ENCODE measurements around the gene LMX1B.

Gene LMX1B

DNA sequence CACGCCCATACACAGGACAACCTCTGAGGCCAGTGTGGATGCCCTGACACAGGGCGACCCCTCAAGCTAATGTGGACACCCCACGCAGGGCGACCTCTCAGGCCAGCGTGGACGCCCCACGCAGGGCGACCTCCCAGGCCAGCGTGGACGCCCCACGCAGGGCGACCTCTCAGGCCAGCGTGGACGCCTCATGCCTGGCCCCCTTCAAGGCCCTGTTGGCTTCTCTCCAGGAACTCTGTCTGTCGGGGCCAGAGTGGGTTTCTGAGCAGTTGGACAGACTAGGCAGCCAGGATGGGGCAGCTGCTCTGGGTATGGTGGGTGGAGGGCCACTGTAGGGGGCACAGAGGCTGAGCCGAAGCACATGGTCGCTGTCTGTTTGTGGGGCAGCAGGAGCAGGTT is 47.4 kb downstream of the LMX1B start:
- DNase-seq (ENCODE audit: low read depth): no peak

GRCh38 chr9:126661521-126662251 is 48.0 kb downstream of the LMX1B start:
- no peak for DNase-seq (ENCODE audit: low read depth)

DNA sequence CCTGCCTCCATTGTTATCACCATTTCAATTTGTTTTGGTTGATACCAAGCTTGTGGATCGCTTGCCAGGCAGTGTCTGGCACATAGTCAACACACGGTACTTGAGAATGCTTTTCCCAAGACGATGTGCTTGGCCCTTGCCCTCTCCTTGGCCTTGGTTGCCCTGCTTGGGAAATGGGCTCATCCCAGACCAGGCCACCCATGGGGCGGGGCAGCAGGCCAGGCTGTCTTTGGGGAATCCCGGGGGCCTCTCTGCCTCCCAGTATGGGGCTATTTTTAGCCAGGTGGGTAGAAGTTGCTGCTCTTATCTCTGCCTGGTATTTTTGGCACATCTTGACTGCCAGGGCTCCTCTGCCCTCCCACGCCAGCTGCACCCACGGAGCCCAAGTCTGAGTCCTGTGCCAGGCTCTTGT is 49.9 kb downstream of the LMX1B start:
- no peak for DNase-seq (ENCODE audit: low read depth)

DNA sequence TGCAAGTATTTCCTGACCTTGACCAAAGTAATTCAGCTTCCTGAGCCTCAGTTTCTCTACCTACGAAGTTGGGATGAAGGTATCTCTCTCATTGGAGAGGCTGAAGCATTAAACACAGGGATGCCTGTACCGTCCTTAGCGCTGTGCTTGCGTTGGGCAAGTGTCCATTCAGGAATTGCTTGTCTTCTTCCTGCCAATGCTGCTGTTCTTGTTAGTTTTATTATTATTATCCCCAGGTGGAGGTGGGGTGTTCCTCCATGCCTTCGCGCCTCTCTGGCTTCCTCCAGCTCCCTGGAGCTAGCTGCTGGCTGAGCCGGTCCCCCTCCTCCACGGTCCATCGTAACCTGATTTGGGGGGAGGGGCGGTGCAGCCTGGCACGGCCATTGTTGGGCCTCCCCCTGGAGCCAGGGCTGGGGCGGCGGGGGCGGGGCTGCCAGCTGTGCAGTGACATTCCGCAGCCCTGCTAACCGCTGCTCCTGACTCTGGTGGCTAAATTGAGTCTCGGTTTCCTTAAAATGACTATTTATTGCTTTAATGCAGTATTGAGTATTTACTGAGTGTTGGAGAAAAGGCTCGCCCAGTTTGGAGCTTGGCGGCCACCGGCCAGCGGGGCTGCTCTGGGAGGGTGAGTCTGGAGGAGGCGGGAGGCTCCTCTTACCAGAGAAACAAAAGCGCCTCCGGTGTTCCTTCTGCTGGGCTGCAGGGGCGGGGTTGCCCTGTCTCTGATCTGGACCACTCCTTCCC is 51.3 kb downstream of the LMX1B start:
- DNase-seq (ENCODE audit: low read depth): no peak

DNA sequence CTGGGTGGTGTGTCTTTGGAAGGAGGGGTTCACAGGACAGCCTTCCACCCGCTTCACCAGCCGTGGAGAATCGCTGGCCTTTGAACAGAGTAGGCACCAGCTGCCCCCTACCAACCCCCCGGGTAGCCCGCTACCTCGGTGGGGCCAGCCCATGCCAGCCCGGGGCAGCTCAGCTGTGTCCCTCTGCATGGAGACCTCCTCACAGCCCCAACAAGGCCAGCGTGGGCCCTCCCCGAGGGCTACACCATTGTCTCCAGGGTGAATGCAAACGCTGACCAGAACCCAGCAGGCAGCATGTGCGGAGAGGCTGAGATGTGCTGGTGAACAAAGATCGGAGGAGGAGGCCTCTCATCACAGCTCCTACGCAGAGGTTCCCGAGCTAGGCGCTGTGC is 51.9 kb downstream of the LMX1B start:
- no peak for DNase-seq (ENCODE audit: low read depth)

DNA sequence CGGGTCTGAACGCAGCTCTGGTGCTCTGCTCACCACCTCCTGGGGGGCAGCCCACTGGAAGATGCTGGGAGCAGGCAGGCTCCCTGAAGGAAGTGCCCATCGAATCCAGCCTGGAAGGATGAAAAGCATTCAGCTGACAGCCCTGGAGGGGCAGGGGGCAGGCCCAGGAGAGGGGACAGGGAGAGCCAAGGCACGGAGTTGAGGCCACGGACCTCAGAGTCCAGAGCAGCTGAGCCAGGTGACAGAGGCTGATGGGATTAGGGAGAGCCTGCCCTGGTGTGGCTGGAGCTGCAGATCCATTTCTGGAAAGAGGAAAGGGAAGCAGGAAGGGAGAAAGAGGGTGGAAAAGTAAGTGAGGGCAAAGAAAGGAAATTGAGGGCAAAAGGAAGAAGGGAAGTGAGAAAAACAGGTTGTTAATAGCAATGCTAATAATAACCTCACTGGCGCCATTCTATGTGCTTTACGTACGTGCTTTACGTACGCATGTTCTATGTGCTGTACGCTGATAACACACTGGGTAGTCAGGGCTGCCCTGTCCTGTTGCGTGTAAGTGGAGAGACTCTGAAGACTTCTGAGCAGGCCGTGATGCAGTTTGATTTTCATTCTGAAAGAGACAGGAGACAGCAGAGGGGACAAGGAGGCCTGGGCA is 52.6 kb downstream of the LMX1B start:
- no peak for DNase-seq (ENCODE audit: low read depth)

GRCh38 chr9:126667190-126668055 is 53.7 kb downstream of the LMX1B start:
- DNase-seq (ENCODE audit: low read depth): no peak

DNA sequence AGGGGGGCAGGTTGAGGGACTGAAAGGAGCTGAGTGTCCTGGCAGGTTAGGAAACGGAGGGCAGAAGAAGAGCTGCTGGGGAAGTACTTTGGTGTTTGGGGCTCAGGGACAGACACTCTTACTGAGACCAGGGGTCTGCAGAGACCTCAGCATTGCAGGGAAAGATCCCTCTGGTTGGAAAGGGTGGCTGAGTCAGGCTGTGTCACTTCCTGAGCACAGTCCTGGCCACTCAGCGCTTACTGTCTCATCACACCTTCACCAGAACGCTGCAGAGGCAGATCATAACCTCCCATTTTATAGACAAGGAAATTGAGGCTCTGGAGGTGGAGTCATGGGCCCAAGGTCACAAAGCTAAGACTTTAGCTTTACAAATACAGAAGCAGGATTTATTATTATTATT is 54.3 kb downstream of the LMX1B start:
- no peak for DNase-seq (ENCODE audit: low read depth)

DNA sequence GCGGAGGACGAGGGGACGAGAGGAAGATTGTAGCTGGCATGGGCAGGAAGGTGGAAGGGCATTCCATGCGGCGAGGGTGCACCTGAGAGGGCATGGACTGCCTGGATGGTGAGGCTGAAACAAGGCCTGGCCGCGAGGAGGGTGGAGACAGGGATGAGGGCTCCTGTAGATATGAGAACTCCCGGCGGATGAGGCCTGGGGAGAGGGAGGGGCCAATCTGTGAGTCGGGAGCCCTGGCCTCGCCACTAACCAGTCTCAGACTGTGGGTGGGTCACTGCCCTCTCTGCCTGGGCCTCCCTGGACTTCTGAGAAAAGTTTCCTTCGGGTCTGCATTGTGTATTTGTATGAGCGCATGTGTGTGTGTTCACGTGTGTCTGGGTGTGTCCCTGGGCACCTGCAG is 55.4 kb downstream of the LMX1B start:
- no peak for DNase-seq (ENCODE audit: low read depth)

DNA sequence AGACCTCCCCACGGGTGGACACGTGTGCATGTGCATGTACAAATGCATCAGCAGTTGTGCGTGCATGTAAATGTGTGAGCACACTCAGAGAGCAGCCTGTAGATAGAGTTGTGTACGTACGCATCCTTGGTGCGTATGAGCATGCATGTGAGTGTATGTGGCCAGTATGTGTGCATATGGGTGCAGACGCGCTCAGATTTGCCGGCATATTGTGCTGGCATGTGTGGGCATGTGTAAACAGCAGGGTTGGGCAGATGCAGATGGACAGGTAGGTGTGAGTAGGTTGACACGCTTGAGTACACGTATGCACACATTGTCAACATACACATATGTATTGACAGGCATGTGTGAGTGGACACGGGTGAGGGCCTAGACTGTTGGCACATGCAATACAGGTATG is 56.5 kb downstream of the LMX1B start:
- no peak for DNase-seq (ENCODE audit: low read depth)

GRCh38 chr9:126671381-126671831 is 57.7 kb downstream of the LMX1B start:
- no peak for DNase-seq (ENCODE audit: low read depth)

- no peak for DNase-seq (ENCODE audit: low read depth)
Measured at GRCh38 chr9:126671983-126672382, 58.3 kb downstream of the LMX1B start.

- DNase-seq (ENCODE audit: low read depth): no peak
Measured at GRCh38 chr9:126672634-126673284, 59.0 kb downstream of the LMX1B start.

- DNase-seq (ENCODE audit: low read depth): no peak
Measured at GRCh38 chr9:126673689-126674364, 60.1 kb downstream of the LMX1B start.

DNA sequence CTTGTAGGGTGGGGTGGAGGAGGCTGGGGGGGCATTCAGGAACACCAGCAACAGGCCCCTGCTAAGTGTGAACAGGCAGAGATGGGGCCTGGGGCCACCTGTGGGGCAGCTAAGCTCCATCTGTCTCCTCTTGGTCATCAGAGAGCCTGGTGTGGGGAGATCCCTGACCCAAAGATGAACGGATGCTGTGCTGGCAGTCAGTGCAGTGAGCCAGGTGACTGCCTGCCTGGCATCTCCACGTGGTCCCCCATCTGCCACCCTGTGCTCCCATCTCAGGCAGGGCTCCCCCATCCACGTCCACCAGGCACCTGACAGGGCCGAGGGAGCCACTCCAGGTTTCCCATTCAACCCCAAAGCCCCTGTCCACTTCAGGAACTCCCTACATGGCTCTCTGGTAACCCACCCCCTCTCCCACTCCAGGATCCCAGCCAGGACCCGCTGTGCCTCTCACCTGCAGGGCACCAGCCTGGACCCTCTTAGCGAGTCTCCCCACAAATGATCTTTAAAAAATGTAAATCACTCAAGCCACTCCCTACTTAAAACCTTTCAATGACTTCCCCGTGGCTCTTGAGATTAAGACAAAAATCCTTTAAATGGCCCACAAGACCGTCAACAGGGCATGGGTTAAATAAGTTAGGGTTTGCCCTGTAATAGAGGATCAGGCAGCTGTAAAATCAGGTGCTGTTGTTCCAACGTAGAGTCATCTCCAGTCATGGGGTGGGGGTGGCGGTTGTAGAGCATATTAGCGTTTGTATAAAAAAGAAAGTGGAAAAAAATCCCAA is 60.8 kb downstream of the LMX1B start:
- no peak for DNase-seq (ENCODE audit: low read depth)

DNA sequence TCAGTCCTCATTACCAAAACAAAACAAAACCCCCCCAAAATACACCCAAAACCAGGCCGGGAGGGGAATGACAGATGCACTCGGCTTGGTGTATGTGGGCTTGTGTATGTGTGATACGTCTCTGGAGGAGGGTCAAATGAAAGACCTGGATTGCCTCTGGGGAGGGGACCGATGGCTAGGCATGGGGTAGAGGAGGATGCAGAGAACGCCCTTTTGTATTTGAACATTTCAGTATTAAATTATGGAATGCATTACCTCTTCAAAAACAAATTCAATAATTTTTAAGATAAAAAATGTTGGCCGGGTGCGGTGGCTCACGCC is 61.4 kb downstream of the LMX1B start:
- DNase-seq (ENCODE audit: low read depth): no peak

DNA sequence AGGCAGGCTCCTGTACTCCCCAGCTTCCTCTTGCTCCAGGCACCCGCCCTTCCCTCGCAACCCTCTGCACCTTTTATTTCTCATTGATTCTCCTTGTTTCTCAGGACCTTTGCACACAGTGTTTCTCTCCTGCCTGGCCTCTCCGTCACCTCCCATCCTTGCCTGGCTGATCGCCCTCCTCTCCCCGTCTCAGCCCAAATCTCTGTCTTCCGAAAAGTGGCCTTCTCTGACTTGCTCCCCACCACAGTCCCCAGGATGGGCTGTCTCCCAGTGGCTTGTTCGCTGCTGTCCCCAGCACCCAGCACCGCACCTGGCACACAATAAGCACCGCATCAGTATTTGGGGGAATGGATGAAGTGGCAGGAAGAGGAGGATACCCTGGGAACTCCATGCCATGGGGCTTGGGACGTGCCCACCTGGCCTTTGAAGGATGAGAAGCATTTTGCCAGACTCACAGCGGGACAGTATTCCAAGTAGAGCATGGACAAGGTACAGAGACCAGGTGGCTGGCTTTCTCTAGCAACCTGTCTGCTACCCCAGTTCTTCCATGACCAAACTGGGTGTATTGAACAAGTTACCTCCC is 62.5 kb downstream of the LMX1B start:
- no peak for DNase-seq (ENCODE audit: low read depth)

DNA sequence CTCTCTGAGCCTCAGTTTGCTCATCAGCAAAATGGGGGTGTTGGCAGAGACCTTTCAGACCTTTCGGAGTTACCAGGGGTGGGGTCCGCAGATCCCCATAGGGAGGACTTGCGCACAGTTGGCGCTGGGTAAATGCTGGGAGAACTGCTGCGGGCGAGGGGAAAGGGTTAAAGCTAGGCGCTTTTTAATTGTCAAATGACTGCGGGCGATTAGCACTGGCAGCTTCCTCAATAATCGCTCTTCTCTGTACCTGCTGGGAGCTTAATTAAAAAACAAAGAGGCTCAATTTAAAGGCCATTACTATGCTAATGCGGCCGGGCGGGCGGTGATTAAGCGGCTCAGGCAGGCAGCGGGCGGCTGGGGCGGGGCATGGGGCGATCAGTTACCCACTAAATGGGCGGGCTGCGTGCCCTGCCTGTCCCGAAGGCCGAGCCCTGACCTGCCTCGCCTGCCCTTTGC is 63.0 kb downstream of the LMX1B start:
- DNase-seq (ENCODE audit: low read depth): no peak

DNA sequence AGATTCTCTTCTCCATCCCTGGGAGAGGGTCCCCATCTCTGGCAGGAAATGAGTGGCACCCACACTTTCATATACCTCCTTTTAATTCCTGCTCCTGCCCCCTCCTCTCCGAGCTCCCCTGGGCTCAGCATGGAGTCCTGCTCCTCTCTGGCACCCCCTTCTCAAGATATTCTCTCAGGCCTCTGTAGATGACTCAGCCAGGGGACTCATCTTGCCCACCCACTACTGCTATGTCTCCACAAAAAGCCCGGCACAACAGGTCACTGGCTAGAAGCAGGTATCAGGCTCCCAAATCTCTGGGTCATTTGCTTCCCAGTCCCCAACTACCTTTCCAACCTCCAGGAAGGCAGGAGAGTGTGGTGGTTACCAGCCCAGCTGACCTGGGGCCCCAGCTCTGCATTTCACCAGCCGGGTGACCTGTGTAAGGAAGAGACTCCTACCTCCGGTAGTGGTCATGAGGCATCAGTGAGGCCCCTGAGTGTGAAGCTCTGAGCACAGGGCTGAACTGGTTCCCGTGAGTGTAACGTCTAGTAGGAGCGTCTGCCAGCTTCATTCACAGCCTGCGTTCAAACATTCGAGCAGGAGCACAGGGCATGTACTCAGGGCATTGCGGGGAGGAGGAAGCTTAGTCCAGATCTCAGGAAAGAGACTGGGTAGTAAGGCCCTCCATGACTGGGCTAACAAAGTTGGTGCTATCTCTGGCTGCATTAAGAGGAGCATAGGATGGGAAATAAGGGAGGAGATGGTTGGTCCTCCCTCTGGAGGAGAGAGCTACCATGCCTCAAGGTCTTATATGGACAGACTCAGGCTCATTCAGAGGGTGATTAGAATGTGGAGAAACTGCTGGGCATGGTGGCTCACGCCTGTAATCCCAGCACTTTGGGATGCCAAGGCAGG is 63.7 kb downstream of the LMX1B start:
- no peak for DNase-seq (ENCODE audit: low read depth)
